ENCODE measurements around the gene BTBD10.

Gene BTBD10

DNA sequence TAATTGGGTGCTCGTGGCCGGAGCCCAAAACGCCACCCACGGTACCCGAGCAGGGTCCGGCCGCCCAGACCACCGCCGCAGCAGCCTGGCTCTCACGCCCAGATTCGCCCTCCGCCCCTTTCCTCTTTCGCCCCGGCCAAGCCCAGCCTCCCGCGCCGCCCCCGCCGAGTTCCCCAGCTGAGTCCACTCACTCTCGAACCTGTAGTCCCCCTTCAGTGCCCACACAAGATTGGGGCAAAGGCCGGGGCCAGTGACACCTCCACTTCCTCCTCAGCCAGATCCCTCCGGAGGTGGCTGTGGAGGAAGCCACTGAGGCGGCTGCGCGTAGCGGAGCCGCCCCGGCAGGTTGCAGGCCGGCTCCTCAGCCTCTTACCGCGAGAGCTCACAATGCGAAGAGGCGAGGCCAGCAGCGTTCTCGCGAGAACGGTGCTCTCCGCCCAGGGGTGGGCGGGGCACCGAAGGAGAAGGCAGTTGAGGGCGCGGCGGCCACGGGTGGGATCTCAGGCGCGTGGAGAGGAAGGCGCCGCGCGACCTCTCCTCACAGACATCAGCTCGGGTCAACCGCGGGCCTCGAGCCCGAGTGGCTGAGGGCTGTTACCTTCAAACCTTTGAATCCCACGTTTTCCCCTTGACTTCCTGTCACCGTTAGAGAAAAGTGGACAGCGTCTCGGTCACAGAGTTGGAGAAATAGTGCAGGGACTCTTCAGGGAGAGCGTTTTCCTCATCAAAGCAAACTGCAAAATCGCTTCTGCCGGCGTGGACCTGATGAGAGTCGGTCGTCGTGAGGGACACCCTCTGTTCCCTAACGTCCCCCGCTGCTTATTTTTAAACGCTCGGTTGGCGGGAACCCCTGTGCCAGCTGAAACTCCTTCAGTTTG lies at the start of gene BTBD10:
BTBD10 (minus strand) TSS at position 322 of the 878 bp plus-strand sequence. CDS start 18,098 bp downstream, outside the sequence.
- peak; percentile 96 for DNase-seq (ENCODE audit: low spot score)

DNA sequence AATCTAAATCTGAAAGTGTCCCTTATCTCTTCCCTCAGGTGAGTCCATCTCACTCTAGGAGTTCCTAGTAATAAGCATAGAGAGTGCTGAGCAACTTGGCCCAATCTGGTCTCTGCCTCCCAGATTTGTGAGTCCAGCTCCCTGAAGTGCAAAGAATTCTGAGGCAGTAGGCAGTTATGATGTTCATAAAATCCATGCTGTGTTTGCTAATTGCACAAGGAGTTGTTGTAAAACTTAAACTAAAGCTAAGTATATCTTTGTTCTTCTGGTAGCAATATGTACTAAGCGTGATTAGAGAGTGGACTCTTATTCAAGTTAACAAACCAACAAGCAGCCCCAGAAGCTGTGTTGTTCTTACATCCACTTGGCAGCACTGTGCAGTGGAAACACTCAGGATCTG lies 40.4 kb upstream of the BTBD10 start:
- no peak for DNase-seq (ENCODE audit: low spot score)

- DNase-seq (ENCODE audit: low spot score): no peak
Measured at GRCh38 chr11:13502492-13502891, 39.5 kb upstream of the BTBD10 start.

DNA sequence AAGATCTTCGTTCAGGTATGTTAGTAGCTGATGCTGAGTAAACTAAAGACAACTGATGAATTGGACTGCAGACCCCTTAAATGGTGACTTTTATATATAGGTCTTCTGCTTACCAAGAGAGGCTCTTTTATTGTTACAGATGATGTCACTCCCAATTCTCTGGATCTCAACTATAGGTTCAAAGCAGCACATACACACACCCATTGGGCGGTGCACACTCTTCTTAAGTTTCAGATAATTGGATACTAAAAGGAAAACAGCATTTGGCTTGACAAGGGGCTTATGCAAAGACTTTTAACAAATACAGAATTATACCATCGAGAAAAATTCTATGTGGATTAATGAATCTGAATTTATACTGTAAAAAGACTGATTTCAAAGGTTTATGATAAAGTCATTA lies 32.9 kb upstream of the BTBD10 start, which contains the start of gene PTH:
PTH (minus strand) TSS at position 69 of the 400 bp plus-strand sequence. CDS start 3,142 bp downstream, outside the sequence.
- no peak for DNase-seq (ENCODE audit: low spot score)

GRCh38 chr11:13494051-13494450 lies 31.0 kb upstream of the BTBD10 start:
- DNase-seq (ENCODE audit: low spot score): no peak

GRCh38 chr11:13487661-13488030 lies 24.6 kb upstream of the BTBD10 start:
- peak; percentile 22 for DNase-seq (ENCODE audit: low spot score)

DNA sequence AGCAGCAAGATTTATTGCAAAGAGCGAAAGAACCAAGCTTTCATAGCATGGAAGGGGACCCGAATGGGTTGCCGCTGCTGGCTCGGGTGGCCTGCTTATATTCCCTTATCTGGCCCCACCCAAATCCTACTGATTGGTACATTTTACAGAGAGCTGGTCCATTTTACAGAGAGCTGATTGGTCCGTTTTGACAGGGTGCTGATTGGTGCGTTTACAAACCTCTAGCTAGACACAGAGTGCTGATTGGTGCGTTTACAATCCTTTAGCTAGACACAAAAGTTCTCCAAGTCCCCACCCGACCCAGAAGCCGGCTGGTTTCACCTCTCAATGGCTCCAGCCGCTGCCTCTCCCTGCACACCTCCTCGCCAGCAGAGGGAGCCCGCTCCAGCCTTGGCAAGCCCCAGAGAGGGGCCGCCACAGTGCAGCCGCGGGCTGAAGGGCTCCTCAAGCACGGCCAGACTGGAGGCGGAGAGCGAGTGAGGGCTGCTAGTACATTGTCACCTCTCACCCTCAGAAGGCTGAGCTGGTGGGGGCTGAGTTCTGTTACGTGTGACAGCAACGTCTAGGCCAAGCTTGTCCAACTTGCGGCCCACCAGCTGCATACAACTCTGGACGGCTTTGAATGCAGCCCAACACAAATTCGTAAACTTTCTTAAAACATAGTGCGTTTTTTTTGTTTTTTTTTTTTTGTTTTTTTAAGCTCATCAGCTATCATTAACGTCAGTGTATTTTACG lies 24.1 kb upstream of the BTBD10 start:
- peak; percentile 14 for DNase-seq (ENCODE audit: low spot score)

- no peak for DNase-seq (ENCODE audit: low spot score)
Measured at GRCh38 chr11:13480198-13480597, 17.2 kb upstream of the BTBD10 start.

DNA sequence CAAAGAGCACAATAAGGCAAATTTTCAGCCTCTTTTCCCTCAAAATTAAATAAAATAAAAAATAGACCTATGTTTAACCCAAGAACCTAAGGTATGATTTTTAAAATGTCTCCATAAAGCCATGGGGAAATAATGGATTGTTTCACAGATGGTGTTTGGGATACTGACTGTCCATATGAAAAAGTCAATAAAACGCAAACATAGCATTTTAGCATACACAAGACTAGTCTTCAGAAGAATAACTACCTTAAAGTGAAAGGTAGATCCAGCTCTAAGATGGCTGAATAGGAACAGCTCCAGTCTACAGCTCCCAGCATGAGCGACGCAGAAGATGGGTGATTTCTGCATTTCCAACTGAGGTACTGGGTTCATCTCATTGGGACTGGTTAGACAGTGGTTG lies 16.7 kb upstream of the BTBD10 start:
- DNase-seq (ENCODE audit: low spot score): no peak

- DNase-seq (ENCODE audit: low spot score): no peak
Measured at GRCh38 chr11:13475091-13475490, 12.1 kb upstream of the BTBD10 start.

DNA sequence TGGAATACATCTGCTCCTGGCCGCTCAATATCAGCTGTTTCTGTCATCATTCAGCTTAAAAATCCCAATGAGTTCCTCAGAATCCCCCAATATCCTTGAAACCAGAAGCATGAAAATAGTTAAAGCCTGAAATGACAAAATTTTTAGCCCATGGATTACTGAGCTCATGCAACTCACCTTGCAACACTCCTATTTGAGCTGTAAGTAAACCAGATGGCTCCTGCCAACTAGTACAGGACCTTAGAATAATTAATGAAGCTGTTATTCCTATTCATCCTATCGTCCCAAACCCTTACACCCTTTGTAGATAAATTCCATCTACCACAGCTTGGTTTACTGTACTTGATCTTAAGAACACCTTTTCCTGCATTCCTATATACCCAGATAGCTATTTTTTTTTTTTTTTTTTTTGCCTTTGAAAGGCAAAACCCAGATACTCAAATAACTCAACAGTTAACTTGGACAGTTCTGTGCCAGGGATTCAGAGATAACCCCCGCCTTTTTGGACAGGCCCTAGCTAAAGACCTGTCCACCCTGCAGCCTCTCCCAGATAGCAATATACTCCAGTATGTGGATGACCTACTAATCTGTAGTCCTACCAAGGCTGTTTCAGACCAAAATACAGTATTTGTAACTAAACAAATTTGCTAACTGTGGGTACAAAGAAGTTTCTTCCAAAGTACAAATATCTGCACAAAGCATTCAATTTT lies 10.1 kb upstream of the BTBD10 start:
- no peak for DNase-seq (ENCODE audit: low spot score)

DNA sequence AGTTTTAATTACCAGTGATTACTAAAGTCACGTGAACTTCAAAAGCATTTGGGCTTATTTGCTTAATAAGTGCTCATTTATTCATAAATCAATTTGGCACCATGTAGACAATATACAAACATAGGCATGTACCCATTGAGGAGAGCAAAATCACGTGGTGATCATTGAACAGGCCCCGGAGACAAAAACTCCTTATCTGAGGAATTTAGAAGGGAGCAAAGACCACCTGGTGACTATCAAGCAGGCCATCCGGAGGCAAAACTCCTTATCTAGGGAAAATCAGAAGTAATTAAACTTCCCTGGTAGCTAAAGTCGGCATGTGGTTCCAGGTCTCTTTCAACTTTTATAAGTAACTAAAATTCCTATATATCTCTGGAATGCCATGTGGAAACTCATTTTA lies 5.7 kb upstream of the BTBD10 start:
- DNase-seq (ENCODE audit: low spot score): no peak

GRCh38 chr11:13465909-13466371 lies 2.9 kb upstream of the BTBD10 start:
- peak; percentile 34 for DNase-seq (ENCODE audit: low spot score)

- no peak for DNase-seq (ENCODE audit: low spot score)
Measured at GRCh38 chr11:13463779-13464290, 813 bp upstream of the BTBD10 start.

GRCh38 chr11:13462311-13462900 lies 616 bp downstream of the BTBD10 start:
- peak; percentile 46 for DNase-seq (ENCODE audit: low spot score)

- DNase-seq (ENCODE audit: low spot score): no peak
Measured at GRCh38 chr11:13461291-13461690, 1.7 kb downstream of the BTBD10 start.

GRCh38 chr11:13450832-13451397 lies 12.1 kb downstream of the BTBD10 start:
- no peak for DNase-seq (ENCODE audit: low spot score)

DNA sequence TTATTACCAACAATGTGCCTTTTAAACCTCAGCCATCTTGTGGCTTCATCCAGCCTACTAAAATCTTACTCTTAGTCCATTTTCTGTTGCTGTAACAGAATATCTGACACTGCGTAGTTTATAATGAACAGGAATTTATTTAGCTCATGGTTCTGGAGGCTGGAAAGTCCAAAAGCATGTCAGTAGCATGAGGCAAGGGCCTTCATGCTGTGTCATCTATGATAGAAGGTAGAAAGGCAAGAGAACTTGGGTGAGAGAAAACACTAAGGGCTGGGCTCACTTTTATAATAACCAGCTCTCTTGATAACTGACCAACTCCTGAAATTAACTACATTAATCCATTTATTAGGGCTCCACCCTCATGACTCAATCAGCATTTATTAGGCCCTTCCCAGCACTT lies 13.5 kb downstream of the BTBD10 start:
- no peak for DNase-seq (ENCODE audit: low spot score)

GRCh38 chr11:13448876-13449275 lies 14.1 kb downstream of the BTBD10 start:
- no peak for DNase-seq (ENCODE audit: low spot score)

DNA sequence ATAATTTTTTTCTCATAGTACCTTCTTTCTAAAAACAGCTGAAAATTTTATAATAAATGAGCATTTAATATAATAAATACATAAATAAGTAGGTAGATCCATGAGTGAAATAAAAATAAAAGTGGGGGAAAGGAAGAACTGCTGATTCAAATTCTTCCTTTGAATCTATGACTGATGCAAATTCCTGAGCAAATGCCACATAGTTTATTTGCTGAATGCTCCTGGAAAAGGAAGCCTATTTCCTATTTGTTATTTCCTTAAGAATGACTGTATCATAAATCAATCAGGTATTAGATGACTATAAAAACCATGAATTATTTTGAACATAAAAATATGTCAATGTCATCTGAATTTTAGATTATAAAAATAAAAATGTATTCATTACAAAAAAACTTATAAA lies 16.6 kb downstream of the BTBD10 start:
- peak; percentile 20 for DNase-seq (ENCODE audit: low spot score)

GRCh38 chr11:13445588-13445987 lies 17.4 kb downstream of the BTBD10 start:
- no peak for DNase-seq (ENCODE audit: low spot score)
